NOMO-1 treated with dmso at 0.1 percent for 144 hours (cell line): Measurements from ENCODE around the gene DAAM1.
A peak's percentile ranks its signal among the peaks of the same experiment; 100 is the strongest.

Source experiments
- DNase-seq: peaks from one replicate; lab custom pipeline; 2025; ENCODE audit not compliant: unreplicated experiment; lab: John Stamatoyannopoulos, UW

DAAM1 gene

GRCh38 chr14:59188461-59189090 lies at the start of gene DAAM1:
Gene DAAM1, plus strand, starts transcription at chr14:59188667. Its CDS starts 74,811 bp downstream, at chr14:59263478.
- DNase-seq, result peak; percentile 95

GRCh38 chr14:59139324-59139723 lies 49.1 kb upstream of the DAAM1 start:
- no peak for DNase-seq

DNA sequence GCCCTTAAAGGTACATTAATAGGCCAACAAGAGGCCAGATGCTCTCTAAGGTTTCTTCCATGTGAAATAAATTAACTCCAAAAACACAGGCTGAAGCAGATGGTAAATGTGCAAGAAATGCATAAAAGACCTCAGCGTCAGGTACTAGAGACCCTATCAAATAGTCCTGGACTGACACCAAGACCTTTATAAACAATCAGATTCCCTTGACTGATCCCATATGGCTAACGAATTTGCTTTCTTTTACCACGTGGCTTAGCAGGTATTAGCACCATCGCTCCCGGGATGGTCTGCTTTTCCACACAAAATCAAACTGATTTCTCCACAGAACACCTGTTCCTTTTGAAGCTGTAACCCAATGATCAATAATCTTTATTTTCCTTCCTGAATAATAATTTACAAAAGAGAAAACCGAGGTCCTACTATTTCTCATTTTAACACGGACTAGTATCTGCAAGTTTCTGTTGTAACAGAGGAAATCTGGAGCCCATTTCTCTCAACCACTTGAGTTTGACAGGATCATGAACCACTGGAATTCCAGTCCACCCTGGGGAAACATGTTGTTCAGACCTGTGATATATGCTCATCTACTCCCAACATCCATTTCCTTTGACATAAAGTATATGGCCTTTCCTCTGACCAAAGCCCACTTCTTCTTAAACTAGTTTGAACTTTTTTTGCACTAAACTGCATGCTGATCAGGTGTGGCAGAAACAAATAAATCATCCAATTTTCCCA lies 48.2 kb upstream of the DAAM1 start:
- no peak for DNase-seq

GRCh38 chr14:59146484-59146883 lies 42.0 kb upstream of the DAAM1 start:
- no peak for DNase-seq

DNA sequence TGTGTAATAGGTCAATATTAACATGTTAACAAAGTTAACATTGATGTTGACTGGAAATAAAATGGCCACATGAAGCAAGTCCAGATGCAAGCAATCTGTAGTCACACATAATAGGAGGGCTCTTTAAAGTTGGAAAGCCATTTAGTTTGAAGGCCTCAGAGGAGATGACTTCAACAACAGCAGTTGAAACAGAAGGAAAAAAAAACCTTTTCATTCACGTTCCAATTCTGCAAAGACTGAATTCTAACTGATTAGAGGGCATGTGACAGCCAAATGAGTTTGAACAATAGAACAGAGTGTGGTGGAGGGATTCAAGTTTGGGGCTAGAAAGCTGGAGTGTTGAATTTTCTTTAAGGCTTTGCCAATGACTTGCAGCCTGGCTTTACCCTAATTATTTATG lies 41.5 kb upstream of the DAAM1 start:
- no peak for DNase-seq

- DNase-seq, result no peak
These were observed 40.0 kb upstream of the DAAM1 start for GRCh38 chr14:59148334-59148900.

GRCh38 chr14:59150990-59151389 lies 37.5 kb upstream of the DAAM1 start:
- DNase-seq, result peak; percentile 77

DNA sequence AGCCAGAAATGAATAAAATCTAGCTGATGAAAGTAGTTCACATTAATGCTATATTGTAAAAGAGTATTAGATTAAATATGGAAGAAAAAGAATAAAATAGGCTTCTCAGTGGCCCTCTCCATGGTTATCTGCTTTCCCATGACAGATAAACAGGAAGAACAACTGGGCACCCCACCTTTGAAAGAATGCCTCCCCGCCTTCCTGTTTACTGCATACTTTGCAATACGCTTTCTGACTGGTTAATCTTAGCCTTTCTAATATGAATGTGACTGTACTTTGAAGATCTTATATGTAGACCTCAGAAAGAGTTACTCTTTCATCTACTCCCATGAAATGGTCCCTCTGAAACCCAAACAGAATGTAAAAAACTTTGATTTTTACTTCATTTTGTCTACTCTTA lies 34.1 kb upstream of the DAAM1 start:
- DNase-seq, result no peak

GRCh38 chr14:59155886-59156285 lies 32.6 kb upstream of the DAAM1 start:
- no peak for DNase-seq

- DNase-seq, result no peak
These were observed 29.3 kb upstream of the DAAM1 start for GRCh38 chr14:59159169-59159568.

- no peak for DNase-seq
These were observed 28.0 kb upstream of the DAAM1 start for GRCh38 chr14:59160506-59160905.

DNA sequence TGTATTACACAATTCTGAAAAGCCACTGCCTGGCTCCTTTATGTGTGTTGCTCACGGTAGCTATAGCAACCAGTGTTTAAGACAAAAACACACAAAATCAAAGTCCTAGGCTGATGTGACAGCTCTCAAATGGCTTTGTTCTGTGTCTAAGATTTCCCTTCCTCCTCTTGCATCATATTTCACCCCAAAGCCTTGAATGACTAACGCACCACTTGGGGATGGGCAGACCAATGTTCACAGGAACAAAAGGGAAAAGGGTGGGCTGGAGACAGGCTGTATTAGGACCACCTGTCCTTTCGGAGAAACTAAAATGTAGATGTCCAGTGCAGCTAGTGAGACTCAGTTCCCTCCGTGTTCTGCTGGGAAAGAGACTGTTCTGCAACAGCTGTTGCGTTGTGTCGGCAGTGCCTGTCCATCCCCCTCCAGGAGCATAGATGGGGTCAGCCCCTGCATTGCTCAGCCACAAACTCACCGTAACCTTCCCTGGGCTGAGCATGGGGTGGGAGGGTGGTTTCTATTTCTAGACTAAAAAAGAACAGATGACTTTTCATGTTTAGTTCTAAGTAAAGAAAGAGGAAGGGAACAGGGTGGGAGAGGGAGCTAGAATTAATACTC lies 26.8 kb upstream of the DAAM1 start:
- DNase-seq, result peak; percentile 47

DNA sequence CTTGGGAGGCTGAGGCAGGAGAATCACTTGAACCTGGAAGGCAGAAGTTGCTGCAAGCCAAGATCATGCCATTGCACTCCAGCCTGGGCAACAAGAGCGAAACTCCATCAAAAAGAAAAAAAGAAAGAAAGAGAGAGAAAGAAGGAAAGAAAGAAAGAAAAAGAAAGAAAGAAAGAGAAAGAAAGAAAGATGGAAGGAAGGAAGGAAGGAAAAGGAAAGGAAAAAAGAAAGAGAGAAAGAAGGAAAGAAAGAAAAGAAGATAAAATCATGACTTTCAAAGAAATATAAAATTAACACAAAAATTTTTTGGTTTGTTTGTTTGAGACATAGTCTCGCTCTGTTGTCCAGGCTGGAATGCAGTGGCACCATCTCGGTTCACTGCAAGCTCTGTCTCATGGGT lies 22.2 kb upstream of the DAAM1 start:
- no peak for DNase-seq

GRCh38 chr14:59175404-59175803 lies 13.1 kb upstream of the DAAM1 start:
- DNase-seq, result no peak

DNA sequence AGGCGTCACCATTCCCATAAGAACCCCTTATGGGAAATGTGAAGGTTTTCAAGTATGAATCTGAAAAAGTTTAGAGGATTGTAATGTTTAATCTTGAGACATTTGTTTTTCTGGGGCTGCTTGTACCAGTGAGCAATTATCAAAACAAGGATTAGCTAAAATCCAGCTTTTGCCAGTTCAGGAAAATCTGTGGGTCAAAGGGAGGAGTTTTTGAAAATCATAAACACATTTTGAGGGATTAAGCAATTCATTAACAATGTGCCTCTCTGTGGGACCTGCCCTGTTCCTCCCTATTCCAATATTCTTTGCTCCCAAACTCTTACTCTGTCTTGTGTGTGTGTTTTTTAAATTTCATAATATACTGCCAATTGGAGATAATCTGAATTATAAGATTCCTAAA lies 11.7 kb upstream of the DAAM1 start:
- DNase-seq, result no peak

GRCh38 chr14:59177262-59177661 lies 11.2 kb upstream of the DAAM1 start:
- DNase-seq, result no peak

GRCh38 chr14:59181791-59182190 lies 6.7 kb upstream of the DAAM1 start:
- no peak for DNase-seq

DNA sequence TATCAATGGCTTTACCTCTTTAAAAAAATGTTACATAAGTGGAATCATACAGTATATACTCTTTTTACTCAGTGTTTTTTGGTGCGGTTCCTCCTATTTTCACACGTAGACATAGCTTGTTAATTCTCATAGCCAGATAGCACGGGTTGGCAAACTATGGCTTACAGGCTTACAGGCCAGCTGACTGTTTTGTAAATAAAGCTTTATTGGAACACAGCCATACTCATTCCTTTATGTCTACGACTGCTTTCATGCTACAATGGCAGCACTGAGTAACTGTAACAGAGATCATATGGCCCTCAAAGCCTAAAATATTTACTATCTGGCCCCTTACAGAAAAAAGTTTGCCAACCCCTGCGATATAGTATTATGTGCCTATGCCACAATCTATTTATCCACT lies 5.8 kb upstream of the DAAM1 start:
- no peak for DNase-seq

GRCh38 chr14:59183150-59183549 lies 5.3 kb upstream of the DAAM1 start:
- no peak for DNase-seq

- DNase-seq, result no peak
These were observed 4.1 kb upstream of the DAAM1 start for GRCh38 chr14:59184396-59184795.

DNA sequence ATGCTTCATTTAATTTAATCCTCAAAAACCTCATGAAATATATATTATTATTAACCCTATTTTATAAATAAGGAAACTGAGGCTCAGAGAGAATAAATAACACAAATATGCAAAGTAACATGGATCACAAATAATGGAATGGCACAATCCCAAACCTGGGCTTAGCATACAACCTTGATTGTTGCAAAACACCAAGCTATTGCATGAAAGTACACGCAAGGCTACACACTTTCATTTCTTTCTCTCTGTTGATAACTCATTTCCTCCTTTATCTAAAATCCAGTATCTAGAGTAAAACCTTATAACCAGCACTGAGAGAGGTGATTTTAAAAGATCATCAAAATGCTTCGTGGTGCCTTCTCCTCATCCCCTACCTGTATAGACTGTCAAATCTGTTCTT lies 2.8 kb upstream of the DAAM1 start:
- no peak for DNase-seq

- DNase-seq, result no peak
These were observed 2.2 kb upstream of the DAAM1 start for GRCh38 chr14:59186306-59186705.
